Astrocyte of the spinal cord (primary cell): ENCODE results near the gene ST6GAL1.

Experiments
- DNase-seq: peaks from one replicate; pipeline ENCODE4 v3.0.0; 2011; ENCODE audit warnings: low read depth, low spot score
- H3K4me3 ChIP-seq: 2 replicates; pipeline ENCODE4 v1.5.1; 2011; ENCODE audit warnings: low read depth, mild to moderate bottlenecking, low read length, moderate library complexity
- in situ Hi-C: cut with HindIII; loops from 2 replicates; pipeline ENCODE4 v1.10.0; 2017; ENCODE audit warnings: low sequenced_read_pairs
- TF ChIP-seq, protein P1 (sequence below): IDR thresholded peaks from 2 replicates; pipeline ENCODE4 v1.5.1; 2012; ENCODE audit warnings: low read depth, mild to moderate bottlenecking, low read length, inconsistent platforms

ST6GAL1 gene

DNA sequence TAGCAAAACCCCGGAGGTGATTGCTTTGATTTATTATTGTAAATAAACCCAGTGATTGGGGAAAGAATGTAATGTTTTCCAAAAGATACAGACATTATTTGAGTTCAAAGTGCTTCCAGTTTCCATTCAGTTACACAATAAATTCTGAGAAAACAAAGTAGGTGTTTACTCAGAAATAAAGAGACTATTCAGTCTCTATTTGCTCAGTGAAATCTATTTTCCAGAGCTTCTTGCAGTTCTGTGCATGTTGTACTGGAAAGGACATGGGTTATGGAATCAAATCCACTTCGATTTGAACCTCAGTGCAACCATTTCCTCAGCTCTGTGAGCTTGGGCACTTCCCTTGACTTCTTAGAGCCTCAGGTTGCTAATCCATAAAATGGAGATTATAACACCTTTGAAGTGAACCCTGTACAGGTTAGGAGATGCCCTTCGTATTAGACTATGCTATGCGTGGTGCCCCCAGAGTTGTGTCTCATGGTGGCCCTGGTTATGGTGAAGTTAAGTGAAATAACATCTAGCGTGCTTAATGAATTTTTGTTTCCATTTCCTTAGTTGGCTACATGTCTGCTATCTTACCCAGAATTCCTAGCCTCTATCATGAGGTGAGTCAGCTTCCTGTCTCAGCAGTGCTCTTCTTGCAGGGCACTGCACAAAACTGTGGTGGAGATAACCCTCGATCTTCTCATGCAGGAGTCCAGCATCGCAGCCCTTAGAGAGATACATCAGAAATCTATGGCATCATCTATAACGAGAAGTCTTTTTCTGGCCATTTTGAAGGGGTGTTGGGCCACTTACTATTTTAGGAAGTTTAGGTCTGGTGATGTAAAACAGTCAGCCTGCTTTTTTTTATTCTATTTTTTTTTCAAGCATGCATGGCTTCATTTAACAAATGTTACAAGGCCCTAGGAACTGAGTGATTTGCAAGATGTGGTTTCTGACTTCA, 111.3 kb downstream of the ST6GAL1 start:
- in situ Hi-C loops = no loop called here
- DNase-seq = peak; percentile 40
- no peak overlapping the region for H3K4me3 ChIP-seq
- TF ChIP-seq, protein P1, sequence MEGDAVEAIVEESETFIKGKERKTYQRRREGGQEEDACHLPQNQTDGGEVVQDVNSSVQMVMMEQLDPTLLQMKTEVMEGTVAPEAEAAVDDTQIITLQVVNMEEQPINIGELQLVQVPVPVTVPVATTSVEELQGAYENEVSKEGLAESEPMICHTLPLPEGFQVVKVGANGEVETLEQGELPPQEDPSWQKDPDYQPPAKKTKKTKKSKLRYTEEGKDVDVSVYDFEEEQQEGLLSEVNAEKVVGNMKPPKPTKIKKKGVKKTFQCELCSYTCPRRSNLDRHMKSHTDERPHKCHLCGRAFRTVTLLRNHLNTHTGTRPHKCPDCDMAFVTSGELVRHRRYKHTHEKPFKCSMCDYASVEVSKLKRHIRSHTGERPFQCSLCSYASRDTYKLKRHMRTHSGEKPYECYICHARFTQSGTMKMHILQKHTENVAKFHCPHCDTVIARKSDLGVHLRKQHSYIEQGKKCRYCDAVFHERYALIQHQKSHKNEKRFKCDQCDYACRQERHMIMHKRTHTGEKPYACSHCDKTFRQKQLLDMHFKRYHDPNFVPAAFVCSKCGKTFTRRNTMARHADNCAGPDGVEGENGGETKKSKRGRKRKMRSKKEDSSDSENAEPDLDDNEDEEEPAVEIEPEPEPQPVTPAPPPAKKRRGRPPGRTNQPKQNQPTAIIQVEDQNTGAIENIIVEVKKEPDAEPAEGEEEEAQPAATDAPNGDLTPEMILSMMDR = no peak

DNA sequence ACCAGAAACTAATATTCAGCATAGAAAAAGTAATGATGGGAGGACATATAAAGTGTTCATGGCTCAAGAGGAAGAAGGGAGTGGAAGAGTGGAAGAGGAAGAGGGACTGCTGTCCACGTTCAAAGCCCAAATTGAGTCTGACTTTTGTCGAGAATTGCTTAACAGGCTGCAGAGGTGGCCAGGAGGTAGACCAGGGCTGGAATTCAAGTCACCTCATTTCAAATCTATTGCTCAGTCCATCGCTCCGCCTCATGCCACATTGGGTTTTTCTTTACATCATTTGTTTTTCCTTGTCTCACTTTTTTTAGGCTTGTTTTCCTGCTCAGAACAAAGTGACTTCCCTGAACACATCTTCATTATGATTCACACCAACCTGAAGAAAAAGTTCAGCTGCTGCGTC, 112.0 kb downstream of the ST6GAL1 start:
- DNase-seq = no peak
- in situ Hi-C loops = no loop called here
- TF ChIP-seq, protein P1 = no peak
- no peak overlapping the region for H3K4me3 ChIP-seq

DNA sequence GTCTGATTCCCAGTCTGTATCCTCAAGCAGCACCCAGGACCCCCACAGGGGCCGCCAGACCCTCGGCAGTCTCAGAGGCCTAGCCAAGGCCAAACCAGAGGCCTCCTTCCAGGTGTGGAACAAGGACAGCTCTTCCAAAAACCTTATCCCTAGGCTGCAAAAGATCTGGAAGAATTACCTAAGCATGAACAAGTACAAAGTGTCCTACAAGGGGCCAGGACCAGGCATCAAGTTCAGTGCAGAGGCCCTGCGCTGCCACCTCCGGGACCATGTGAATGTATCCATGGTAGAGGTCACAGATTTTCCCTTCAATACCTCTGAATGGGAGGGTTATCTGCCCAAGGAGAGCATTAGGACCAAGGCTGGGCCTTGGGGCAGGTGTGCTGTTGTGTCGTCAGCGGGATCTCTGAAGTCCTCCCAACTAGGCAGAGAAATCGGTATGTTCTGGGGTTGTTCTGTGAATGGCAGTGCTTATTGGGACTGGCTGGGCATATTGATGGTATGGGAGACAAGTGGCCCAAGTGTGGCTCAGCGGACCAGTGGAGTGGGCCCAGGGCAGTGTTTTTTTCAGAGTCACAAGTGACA, 112.6 kb downstream of the ST6GAL1 start:
- TF ChIP-seq, protein P1 = no peak
- H3K4me3 ChIP-seq = no peak overlapping the region

DNA sequence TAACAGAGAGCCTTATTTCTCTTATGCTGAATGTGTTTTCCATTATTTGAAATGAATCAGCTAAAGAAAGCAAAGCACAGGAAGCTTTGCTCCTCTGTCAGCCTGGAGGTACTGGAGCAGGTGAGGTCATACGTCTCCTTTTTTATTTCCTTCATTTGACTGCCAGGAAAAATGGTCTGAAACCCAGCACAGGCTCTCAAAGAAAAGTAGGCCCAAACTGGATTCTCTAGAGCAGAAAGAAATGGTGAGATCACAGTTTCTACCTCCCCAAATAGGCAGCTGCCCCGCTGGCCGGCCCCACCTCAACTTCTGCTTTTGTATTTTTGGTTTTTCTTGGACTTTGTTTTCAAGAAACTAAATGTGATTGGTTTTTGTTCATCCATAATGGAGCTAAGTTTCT, 113.9 kb downstream of the ST6GAL1 start:
- DNase-seq = peak; percentile 29
- TF ChIP-seq, protein P1 = no peak
- H3K4me3 ChIP-seq = no peak overlapping the region
- in situ Hi-C loops = no loop called here

More for the DNA sequence above, 112.6 kb downstream of the ST6GAL1 start:
- in situ Hi-C loops = no loop called here
- no peak for DNase-seq

DNA sequence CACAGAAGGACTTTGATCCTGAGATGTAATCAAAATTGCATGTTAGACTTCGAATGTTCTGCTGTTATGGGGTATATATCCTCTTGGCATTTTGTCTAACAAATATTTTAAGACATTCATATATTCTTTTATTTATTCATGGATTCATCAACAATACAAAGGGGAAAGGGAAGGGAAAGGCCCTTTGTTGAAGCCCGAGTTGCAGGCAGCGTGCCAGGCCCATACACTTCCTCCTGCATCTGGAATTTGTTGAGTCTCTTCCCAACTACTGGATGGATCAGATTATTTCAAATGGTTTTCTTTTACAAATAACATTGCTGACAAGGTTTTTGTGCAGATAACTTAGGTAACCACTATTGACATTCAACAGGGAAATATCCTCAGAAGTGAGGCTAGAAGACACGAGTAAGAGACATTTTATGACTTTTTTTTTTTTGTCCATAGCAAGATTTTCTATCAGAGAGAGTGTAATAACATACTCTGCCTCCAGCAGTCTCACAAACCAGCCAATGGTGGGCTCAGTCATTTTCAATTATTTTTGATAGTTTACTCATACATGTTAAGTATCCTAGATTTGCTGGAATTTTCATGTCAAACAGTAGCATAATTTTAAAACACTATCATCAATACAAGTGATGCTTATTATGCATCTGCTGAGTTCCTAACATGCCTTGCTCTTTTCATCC, 114.7 kb downstream of the ST6GAL1 start:
- no peak overlapping the region for H3K4me3 ChIP-seq
- DNase-seq = no peak
- TF ChIP-seq, protein P1 = no peak
- in situ Hi-C loops = no loop called here

- in situ Hi-C loops = no loop called here
- no peak overlapping the region for H3K4me3 ChIP-seq
- TF ChIP-seq, protein P1 = no peak
- no peak for DNase-seq
Measured at GRCh38 chr3:187046033-187046432, 115.7 kb downstream of the ST6GAL1 start.
